ENCODE results near the gene PRAC1.

The PRAC1 gene

DNA sequence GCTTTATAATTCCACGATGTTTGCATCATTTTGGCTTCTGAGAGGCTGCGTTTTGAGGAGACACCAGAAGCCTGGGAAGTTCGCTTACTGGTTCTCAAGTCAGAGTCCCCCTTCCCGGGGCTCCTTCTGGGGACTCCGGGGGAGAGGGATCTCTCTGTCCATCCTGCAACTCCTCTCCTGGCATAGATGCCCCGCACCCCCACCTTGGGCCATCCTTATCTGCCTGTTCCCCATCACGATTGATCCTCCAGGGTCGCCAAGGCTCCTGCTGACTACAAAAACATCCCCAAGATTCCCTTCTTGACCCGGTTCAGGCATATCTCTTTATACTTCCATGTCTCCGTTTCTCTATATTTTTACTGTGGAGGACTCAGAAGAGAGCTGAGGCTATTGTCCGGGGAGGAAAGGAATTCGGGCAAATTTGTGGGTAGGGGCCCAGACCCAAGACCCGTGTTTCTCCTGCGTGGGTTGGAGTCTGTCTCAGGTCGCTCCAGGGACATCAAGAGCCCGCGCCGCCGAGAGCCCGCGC, 24.7 kb upstream of the PRAC1 start:
- no peak for DNase-seq

- no peak for DNase-seq
Measured at GRCh38 chr17:48745381-48746275, 23.3 kb upstream of the PRAC1 start.

GRCh38 chr17:48740537-48740936, 18.2 kb upstream of the PRAC1 start:
- DNase-seq = no peak

- no peak for DNase-seq
Measured at GRCh38 chr17:48738803-48739526, 16.6 kb upstream of the PRAC1 start.

DNA sequence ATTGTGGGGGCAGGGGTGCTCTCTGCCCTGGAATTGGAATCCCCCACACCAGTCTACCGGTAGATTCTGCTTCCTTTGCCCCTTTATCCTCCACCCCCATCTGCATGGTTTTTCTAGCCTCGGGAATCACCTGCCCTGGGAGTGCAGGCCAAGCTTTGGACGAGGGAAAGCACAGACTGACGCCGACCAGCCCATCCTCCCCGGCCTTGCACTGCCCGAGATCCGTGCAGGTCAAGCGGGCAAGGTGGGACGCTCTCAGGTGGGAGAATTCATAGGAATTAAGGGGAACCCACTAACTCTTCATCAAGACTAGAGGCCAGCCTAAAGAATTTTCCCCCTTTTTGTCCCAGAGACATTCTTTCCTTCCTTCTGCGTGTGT, 16.1 kb upstream of the PRAC1 start:
- no peak for DNase-seq

DNA sequence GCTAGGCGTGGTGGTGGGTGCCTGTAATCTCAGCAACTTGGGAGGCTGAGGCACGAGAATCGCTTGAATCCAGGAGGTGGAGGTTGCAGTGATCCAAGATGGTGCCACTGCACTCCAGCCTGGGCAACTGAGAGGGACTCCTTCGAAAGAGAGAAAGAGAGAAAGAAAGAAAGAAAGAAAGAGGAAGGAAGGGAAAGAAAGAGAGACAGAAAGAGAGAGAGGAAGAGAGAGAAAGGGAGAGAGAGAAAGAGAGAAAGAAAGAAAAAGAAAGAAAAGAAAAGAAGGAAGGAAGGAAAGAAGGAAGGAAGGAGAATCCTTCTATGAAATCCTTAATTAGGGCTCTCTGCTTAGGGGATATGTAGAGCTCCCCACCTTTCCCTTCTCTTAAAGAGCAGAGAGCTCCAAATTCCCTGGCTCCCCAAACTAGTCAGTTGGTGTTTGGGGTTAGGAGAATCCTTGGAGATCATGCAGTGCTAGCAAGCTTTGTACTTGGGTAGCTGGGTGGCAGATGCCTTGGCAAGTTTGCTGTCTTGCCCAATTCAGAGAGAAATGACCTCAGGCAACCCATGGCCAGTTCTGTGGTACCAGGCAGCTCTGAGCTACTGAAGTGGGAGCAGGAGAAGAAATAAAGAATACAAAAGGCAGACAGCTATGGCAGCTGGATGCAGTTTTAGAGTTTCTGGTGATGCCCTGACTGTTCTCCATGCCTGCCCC, 15.2 kb upstream of the PRAC1 start:
- no peak for DNase-seq

DNA sequence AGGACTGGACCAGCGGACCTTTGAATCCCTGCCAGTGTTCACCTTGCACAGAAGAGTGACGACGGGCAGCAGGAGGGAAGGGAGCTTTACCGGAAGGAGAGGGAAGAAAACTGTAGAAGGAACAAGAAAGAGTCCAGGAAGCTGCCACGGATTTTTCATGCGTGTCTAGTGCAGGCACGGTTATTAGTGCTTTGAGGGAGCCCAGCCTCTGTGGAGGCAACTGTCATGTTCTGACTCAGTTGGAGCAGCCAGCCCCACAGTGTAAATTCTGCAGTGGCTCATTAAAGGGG, 12.7 kb upstream of the PRAC1 start:
- no peak for DNase-seq

- no peak for DNase-seq
Measured at GRCh38 chr17:48734333-48735061, 12.2 kb upstream of the PRAC1 start.

DNA sequence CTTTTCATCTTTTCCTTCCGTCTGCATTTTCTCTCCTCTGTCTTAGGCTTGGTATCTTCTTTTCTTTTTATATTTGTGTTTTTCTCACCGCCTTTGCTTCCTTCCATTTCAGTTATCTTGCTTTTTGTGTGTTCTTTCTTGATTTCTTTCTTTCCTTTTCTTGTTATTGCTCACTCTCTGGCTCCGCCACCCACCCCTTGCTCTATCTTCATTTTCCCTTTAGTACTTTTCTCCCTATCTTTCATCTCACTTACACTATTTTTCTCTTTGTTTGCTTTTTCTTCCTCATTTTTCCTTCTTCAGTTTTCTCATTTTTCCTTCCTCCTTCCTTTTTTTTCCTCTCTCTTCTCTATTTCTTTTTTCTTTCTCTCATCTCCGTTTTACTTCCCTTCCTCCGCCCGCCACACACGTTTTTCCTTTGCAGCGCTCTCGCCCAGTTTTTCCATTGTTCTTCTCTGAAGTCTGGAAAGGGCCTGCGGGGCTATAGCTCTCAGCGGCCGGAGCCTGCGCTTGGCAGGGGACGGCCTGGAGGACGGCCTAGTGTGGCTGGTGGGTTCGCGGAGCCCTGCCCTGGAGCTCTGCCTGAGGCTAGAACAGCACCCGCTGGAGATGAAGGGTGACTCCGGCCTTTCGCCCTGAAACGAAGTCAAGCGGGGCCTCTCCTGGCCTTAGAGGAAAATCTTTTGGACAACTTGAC, 11.5 kb upstream of the PRAC1 start:
- DNase-seq = no peak

DNA sequence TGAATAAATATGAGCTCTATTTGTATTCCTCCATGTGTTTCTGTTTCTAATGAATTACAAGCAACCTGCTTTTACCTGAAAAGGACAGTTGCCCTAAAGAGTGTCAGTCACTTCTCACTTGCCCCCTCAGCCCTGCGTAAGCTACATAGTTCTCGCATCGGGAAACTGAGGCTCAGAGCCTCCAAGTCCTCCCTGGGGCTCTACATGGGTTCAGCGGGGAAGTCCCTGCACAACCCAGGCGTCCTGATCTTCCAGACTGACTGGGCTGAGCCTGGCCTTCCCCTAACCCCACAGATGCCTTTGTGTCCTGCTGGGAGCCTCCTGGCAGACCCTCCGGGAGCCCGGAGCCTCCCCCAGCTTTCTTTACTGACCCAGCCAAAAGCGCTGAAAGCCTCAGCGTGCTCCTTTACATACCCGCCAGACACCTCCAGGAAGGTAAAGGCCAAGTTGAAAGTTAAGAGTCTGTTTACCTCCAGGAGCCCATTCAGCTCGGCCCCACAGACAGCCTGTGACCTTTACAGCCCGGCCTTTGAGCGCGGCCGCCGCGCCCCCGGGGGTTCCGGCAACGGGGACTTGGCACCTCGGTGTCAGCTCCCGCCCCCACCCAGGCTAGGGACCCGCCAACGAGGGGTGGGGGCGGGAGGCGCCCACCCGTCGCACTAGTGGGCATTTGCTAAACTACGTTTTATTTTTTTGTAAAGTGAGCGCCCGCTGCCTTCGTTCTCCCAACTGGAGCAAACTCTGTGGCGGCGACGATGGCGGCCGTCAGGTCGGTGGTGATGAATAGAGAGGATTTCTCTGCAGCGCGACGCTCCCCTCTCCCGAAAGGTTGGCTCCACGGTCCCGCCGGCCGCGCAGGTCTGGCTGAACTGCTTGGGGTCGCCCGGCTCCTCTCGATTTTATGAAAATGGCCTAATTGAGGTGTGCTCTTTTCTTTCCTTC, 10.6 kb upstream of the PRAC1 start:
- no peak for DNase-seq

DNA sequence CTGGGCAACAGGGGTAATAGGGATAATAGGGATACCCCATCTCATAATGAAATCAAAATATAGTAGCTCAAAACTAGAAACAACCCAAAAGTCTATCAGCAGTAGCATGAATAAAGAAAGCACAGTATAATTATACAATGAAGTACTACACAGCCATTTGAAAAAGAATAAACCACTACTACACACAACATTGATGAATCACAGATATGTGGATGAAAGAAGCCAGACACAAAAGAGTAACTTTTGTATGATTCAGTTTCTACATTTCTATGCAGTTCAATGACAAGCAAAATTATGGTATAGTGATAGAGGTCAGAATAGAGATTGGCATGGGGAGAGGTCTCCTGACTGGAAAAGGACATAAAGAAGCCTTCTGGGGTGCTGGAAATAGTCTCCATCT, 9.0 kb upstream of the PRAC1 start:
- no peak for DNase-seq

GRCh38 chr17:48730240-48730550, 7.9 kb upstream of the PRAC1 start:
- DNase-seq = no peak

DNA sequence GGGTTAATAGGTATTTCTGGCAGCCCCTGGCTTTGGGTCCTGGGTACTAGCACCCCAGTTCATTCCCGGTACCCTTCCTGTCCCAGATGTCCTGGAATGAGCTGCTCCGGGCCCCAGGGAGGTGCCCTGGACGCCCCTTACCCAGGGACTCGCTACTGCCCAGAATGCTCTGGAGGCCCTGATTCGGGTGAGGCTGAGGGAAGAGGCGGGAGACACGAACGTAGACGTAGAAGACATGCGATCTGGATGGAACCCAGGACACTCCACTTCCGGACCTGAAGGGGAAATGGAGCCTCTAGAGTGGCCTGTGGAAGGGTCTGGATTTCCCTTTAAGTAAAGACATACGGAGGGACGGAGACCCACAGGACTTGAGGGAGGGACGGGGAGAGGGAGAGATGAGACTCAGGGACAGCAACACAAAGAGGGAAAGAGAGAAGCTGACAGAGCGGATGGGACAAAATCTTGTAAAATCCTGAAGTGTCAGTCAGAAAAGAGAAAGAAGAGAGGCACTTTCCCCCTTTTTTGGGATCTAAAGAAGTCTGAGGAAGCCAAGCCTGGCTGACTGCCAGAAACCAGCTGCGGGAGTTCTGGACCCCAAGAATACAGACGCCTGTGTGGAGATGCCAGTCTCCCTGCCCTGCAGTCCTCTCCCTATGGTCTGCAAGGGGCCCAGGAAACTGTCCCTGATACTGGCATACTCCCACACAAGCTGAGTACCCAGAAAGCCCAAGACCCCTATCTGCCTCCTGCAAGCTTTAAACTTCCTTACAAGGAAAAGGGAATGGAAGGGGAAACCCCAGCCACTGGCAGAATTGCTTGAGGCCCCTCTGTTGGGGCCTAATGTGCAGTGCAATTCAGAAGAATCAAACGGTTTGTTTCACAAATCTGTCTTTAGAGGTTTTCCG, 7.3 kb upstream of the PRAC1 start:
- no peak for DNase-seq

- DNase-seq = no peak
Measured at GRCh38 chr17:48728232-48729231, 6.2 kb upstream of the PRAC1 start, which contains the start of gene HOXB13. TSS of gene HOXB13 (minus strand) at chr17:48728750. CDS start at chr17:48728593, 157 bp downstream.

DNA sequence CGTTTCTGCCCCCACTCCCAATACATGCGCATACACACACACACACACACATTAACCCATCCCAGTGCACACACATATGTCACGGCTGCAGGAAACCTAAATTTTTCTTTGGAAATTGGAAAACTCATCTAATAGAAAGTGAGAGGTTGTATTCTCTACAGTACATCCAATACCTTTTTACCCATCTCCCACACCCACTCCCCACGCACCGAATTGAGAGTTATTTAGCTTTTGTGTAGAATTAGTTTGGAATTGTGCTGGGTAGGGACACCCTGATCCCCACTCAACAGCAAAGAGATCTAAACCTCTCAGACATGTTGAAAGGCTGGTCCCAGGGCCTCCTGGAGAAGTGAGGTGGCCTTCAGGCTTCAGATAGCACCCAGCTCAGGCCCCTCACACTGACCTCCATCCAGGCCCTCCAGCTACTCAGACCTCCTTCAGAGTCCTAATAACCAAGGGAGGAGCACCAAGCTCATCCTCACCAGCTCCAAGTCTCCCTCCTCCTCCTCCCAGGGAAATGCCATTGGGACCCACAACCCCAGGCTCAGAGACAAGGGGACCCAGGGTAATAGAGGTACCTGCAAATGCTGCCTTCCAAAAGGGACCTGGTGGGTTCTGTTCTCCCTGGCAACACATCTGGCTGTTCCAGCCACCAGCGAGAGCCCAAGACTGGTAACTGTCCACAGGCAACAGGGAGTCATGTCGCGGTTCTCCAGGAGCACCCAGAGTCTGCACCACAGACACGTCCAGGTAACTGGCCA, 5.3 kb upstream of the PRAC1 start:
- no peak for DNase-seq

DNA sequence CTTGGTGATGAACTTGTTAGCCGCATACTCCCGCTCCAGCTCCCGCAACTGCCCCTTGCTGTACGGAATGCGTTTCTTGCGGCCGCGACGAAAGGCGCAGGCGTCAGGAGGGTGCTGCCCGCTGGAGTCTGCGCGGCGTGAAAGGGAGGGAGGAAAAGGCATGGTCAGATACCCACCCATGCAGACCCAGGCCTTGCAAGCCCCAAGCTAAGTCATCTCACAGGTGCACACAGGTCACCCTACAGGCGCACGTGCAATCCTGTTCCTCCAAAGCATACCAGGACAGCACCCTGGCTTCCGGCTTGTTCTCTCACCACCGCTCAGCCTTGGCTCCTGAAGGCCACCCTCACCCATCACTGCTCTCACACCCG, 4.6 kb upstream of the PRAC1 start:
- no peak for DNase-seq

DNA sequence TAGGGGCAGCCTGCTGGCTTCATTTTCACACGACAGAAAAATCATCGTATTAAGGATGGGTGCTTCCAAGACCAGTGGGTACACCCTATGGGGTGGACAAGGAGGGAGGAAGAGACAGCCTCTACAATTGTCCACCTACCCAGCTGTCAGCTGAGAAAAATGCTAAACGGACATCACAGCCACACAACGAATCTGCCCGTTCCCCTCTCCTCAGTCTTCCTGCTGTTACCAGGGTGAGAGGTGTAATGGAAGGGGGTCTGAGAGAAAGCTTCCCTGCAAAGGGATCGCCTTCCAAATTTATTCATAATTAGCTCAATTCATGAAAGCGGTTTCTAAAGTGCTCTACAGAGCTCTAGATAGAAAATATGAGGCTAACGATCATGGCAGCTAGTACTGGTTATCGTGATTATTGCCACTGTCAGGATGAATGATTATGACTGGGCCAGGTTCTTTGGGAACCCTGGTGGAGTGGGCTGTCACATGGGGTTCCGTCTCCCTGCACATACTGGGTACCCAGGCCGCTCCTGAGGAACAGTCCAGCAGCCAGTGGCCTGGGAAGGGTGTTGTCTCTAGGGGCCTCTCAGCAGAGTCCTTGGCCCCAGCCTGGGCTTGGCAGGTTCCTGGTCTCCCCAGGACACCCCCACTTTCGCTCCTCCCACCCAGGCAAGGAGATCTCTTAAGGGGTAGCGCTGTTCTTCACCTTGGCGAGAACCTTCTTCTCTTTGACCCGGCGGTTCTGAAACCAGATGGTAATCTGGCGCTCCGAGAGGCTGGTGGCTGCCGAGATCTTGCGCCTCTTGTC, 4.0 kb upstream of the PRAC1 start:
- no peak for DNase-seq

All from NCI-H146 (cell line).